Neuron (in vitro differentiated cells): ENCODE measurements around the gene IGFBP4.

Experiments
- H2AFZ ChIP-seq: one replicate; pipeline ENCODE4 v1.6.1; 2013; ENCODE audit warnings: low read depth, mild to moderate bottlenecking, inconsistent platforms, low read length, moderate library complexity
- H3K27me3 ChIP-seq: one replicate; pipeline ENCODE4 v1.6.1; 2013; ENCODE audit warnings: low read length; ENCODE audit not compliant: insufficient read depth
- H3K36me3 ChIP-seq: one replicate; pipeline ENCODE4 v1.6.1; 2013; ENCODE audit warnings: low read length; ENCODE audit not compliant: insufficient read depth
- H3K4me1 ChIP-seq: one replicate; pipeline ENCODE4 v1.6.1; 2013; ENCODE audit warnings: low read length; ENCODE audit not compliant: insufficient read depth
- H3K4me3 ChIP-seq: 2 replicates; pipeline ENCODE4 v1.5.1; 2013; ENCODE audit warnings: mild to moderate bottlenecking, low read length, moderate library complexity
- H3K9me3 ChIP-seq: one replicate; pipeline ENCODE4 v1.6.1; 2013; ENCODE audit warnings: low read length

IGFBP4 gene

GRCh38 chr17:40485851-40486521 is 42.7 kb downstream of the IGFBP4 start:
- Histone ChIP-seq H3K4me3 (no peak overlapping the region), H3K27me3 (peaks cover 19% of the 10 kb centered on the region), H3K9me3 (no peaks in the 10 kb centered on the region), H2AFZ (no peak overlapping the region), H3K4me1 (no peaks in the 10 kb centered on the region), H3K36me3 (no peaks in the 10 kb centered on the region)

GRCh38 chr17:40486522-40487370 is 43.5 kb downstream of the IGFBP4 start:
- H3K36me3 ChIP-seq = no peaks in the 10 kb centered on the region
- H3K9me3 ChIP-seq = no peaks in the 10 kb centered on the region
- no peak overlapping the region for H3K4me3 ChIP-seq
- H2AFZ ChIP-seq = no peak overlapping the region
- H3K27me3 ChIP-seq = peaks cover 19% of the 10 kb centered on the region
- no peaks in the 10 kb centered on the region for H3K4me1 ChIP-seq

DNA sequence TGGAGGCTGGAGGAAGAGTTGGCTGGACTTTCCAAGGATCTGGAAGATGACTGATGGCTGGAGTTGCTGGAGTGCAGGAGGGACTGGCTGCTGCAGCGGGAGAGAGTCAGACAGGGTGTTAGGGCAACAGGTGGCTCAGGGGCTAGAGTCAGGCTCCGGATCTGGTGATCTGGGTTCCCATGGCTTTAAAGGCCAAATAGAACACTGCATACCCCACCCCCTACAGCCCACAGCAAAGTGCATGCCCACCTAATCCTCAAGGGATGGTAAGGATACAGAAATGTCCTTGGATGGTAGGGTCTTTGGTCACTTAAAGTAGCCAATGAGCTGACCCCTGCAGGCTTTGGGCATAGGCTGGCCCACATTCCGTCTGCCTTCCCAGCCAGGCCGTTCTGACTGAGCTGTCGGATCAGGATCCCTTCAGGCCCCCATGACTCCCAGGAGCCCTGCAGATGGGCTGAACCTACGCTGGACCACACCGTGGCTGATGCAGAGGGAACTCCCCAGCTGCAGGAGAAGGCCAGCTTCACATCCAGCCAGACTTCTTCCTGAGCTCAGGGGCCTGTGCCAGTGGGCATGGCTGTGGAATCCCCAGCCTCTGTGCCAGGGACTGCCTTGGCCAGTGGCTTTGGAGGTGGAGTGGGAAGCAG is 44.2 kb downstream of the IGFBP4 start:
- Histone ChIP-seq H2AFZ (no peak overlapping the region), H3K4me1 (no peaks in the 10 kb centered on the region), H3K4me3 (no peak overlapping the region), H3K9me3 (no peaks in the 10 kb centered on the region), H3K36me3 (no peaks in the 10 kb centered on the region), H3K27me3 (peaks cover 19% of the 10 kb centered on the region)

DNA sequence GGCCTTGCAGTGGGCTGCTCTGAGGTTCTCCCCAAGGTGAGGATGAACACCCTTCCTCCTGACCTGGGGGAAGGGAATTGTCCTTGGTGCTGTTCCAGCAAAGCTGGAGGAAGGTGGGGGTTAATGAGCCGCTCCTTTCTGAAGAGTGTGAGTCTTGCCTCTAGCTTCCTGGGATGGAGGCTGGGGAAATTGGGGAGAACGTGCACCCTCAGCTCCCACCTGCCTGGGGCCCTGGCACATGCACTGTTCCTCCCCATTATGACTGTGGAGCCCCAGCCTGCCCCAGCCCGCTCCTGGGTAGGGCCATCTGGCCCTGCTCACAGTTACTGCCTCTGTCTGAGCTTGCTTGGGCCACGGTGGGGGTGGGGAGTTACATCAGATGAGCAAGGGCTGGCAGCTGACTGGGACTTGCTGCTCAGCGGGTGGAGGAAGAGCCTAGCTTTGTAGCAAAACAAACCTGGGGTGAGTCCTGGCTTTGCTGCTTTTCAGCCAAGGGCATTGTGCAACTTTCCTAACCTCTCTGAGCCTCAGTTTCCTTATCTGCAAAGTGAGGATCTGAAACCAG is 47.1 kb downstream of the IGFBP4 start:
- Histone ChIP-seq H3K9me3 (no peaks in the 10 kb centered on the region), H3K36me3 (no peaks in the 10 kb centered on the region), H3K4me3 (no peak overlapping the region), H3K4me1 (no peaks in the 10 kb centered on the region), H3K27me3 (peaks cover 15% of the 10 kb centered on the region), H2AFZ (no peak overlapping the region)

- Histone ChIP-seq H3K27me3 (peaks cover 15% of the 10 kb centered on the region), H3K4me3 (no peak overlapping the region), H2AFZ (no peak overlapping the region), H3K9me3 (no peaks in the 10 kb centered on the region), H3K36me3 (no peaks in the 10 kb centered on the region), H3K4me1 (no peaks in the 10 kb centered on the region)
Observed at GRCh38 chr17:40490982-40491381, 47.7 kb downstream of the IGFBP4 start.

DNA sequence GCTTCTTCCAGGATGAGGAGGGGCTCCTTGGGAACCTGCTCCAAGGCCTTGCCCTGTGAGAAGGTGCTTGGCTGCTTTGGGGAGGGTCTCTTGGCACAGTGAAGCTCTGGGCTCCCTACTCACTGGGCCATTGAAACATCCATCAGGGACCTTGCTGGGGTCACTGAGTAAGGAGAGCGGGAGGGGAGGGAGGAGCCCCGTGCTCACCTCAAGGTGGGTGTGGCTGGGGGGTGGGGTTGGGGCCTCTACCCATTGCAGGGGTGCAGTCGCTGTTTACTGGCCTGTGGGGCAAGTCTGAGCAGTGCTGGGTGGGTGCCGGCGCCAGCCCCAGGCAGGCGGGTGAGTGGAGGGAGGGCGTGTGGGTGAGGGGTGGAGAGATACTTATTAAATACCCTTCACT is 48.2 kb downstream of the IGFBP4 start:
- Histone ChIP-seq H3K9me3 (no peaks in the 10 kb centered on the region), H3K4me1 (no peaks in the 10 kb centered on the region), H3K27me3 (peaks cover 14% of the 10 kb centered on the region), H3K36me3 (no peaks in the 10 kb centered on the region), H2AFZ (no peak overlapping the region), H3K4me3 (no peak overlapping the region)

DNA sequence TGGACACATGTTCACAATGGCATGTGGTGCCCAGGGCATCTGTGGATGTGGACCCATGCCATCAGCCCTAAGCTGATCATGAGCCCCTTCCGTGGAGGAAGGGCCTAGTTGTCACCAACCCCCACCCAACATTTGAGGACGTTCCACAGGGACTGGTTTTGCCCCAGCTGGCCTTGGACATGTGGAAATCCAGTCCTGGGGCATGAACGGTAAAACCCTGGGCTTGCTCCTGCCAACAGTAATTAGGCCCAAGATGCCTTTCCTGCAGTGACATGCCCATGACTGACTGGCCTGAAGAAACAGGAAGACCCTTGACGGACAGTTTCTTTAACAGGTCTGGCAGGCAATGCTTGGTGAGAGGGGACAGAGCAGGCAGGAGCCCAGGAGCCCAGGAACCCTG is 50.4 kb downstream of the IGFBP4 start:
- Histone ChIP-seq H3K9me3 (no peaks in the 10 kb centered on the region), H3K4me1 (no peaks in the 10 kb centered on the region), H3K4me3 (no peak overlapping the region), H3K36me3 (no peaks in the 10 kb centered on the region), H2AFZ (no peak overlapping the region), H3K27me3 (peaks cover 17% of the 10 kb centered on the region)

GRCh38 chr17:40495140-40495539 is 51.9 kb downstream of the IGFBP4 start:
- no peaks in the 10 kb centered on the region for H3K36me3 ChIP-seq
- H3K27me3 ChIP-seq = peaks cover 20% of the 10 kb centered on the region
- H2AFZ ChIP-seq = no peak overlapping the region
- no peaks in the 10 kb centered on the region for H3K9me3 ChIP-seq
- H3K4me3 ChIP-seq = no peak overlapping the region
- H3K4me1 ChIP-seq = no peaks in the 10 kb centered on the region

GRCh38 chr17:40496170-40496569 is 52.9 kb downstream of the IGFBP4 start:
- no peaks in the 10 kb centered on the region for H3K4me1 ChIP-seq
- H3K4me3 ChIP-seq = no peak overlapping the region
- H3K36me3 ChIP-seq = no peaks in the 10 kb centered on the region
- H3K9me3 ChIP-seq = no peaks in the 10 kb centered on the region
- peaks cover 17% of the 10 kb centered on the region for H3K27me3 ChIP-seq
- no peak overlapping the region for H2AFZ ChIP-seq

GRCh38 chr17:40496634-40497420 is 53.6 kb downstream of the IGFBP4 start:
- no peaks in the 10 kb centered on the region for H3K4me1 ChIP-seq
- H3K27me3 ChIP-seq = peaks cover 17% of the 10 kb centered on the region
- no peak overlapping the region for H3K4me3 ChIP-seq
- H3K9me3 ChIP-seq = no peaks in the 10 kb centered on the region
- H3K36me3 ChIP-seq = no peaks in the 10 kb centered on the region
- no peak overlapping the region for H2AFZ ChIP-seq

GRCh38 chr17:40497695-40498094 is 54.4 kb downstream of the IGFBP4 start:
- Histone ChIP-seq H3K27me3 (peaks cover 17% of the 10 kb centered on the region), H3K4me1 (no peaks in the 10 kb centered on the region), H3K9me3 (no peaks in the 10 kb centered on the region), H3K4me3 (no peak overlapping the region), H2AFZ (no peak overlapping the region), H3K36me3 (no peaks in the 10 kb centered on the region)

DNA sequence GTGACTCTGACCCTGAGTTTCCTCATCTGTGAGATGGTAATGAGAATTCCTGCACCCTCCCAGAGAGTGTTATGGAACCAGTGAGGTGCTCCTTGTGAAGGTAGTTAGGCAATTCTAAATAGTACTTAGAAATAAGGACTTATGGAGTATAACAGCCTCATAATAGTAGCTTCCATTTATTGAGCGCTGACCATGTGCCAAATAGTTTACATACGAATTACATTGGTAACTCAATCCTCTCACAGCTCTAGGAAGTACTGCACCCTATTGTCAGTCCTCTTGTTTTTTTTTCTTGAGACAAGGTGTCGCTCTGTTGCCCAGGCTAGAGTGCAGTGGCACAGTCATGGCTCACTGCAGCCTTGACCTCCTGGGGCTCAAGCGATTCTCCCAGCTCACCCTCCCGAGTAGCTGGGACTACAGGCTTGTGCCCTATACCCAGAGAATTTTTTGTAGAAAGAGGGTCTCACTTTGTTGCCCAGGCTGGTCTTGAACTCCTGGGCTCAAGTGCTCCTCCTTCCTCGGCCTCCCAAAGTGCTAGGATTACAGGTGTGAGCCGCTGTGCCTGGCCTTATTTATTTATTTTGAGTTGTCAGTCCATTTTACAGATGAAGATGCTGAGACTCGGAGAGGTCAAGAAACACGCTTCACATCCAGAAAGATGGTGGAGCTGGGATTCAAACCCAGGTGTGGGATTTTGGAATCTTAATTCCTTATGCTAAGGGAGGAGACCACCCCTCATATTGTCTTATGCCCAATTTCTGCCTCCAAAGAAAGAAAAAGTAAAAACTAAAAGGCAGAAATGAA is 55.2 kb downstream of the IGFBP4 start:
- no peaks in the 10 kb centered on the region for H3K9me3 ChIP-seq
- no peak overlapping the region for H2AFZ ChIP-seq
- no peak overlapping the region for H3K4me3 ChIP-seq
- H3K4me1 ChIP-seq = no peaks in the 10 kb centered on the region
- peaks cover 17% of the 10 kb centered on the region for H3K27me3 ChIP-seq
- no peaks in the 10 kb centered on the region for H3K36me3 ChIP-seq
